Medulla oblongata (tissue), 1 donor: Measurements from ENCODE around the gene FCGR1A.
"Not testable (repeated sequence)": the region's sequence is repeated elsewhere in the genome, so short reads cannot be mapped to it uniquely, and the experiment has no call there.

ENCODE experiments used
- DNase-seq: peaks from one replicate; pipeline ENCODE4 v3.0.0-alpha.2; 2015; ENCODE audit errors: extremely low spot score

FCGR1A gene

GRCh38 chr1:149782600-149782999 lies at the start of gene FCGR1A:
TSS of gene FCGR1A (plus strand) at chr1:149782694. CDS start at chr1:149782744, 50 bp downstream.
- not testable (repeated sequence) for DNase-seq

- DNase-seq = not testable (repeated sequence)
Observed at GRCh38 chr1:149732781-149733180, 49.7 kb upstream of the FCGR1A start.

- not testable (repeated sequence) for DNase-seq
Observed at GRCh38 chr1:149734692-149735091, 47.8 kb upstream of the FCGR1A start.

- peak; percentile 23 for DNase-seq
Observed at GRCh38 chr1:149740148-149740581, 42.3 kb upstream of the FCGR1A start.

GRCh38 chr1:149740590-149741230 lies 41.8 kb upstream of the FCGR1A start:
- not testable (repeated sequence) for DNase-seq

GRCh38 chr1:149741914-149742313 lies 40.6 kb upstream of the FCGR1A start:
- DNase-seq = not testable (repeated sequence)

- peak; percentile 2 for DNase-seq
Observed at GRCh38 chr1:149746463-149747356, 35.8 kb upstream of the FCGR1A start.

- DNase-seq = not testable (repeated sequence)
Observed at GRCh38 chr1:149747359-149748143, 34.9 kb upstream of the FCGR1A start.

GRCh38 chr1:149748144-149748500 lies 34.4 kb upstream of the FCGR1A start:
- DNase-seq = peak; percentile 18

GRCh38 chr1:149750562-149750961 lies 31.9 kb upstream of the FCGR1A start:
- DNase-seq = not testable (repeated sequence)

GRCh38 chr1:149752186-149752585 lies 30.3 kb upstream of the FCGR1A start:
- not testable (repeated sequence) for DNase-seq

GRCh38 chr1:149753466-149753865 lies 29.0 kb upstream of the FCGR1A start:
- not testable (repeated sequence) for DNase-seq

GRCh38 chr1:149755294-149755693 lies 27.2 kb upstream of the FCGR1A start:
- DNase-seq = not testable (repeated sequence)

- DNase-seq = not testable (repeated sequence)
Observed at GRCh38 chr1:149762294-149762693, 20.2 kb upstream of the FCGR1A start.

- DNase-seq = not testable (repeated sequence)
Observed at GRCh38 chr1:149764087-149764800, 18.2 kb upstream of the FCGR1A start.

GRCh38 chr1:149766241-149766640 lies 16.3 kb upstream of the FCGR1A start:
- DNase-seq = not testable (repeated sequence)

GRCh38 chr1:149769216-149769615 lies 13.3 kb upstream of the FCGR1A start:
- DNase-seq = not testable (repeated sequence)

GRCh38 chr1:149770661-149771060 lies 11.8 kb upstream of the FCGR1A start:
- DNase-seq = not testable (repeated sequence)

- not testable (repeated sequence) for DNase-seq
Observed at GRCh38 chr1:149771653-149772425, 10.7 kb upstream of the FCGR1A start.

GRCh38 chr1:149775510-149776147 lies 6.9 kb upstream of the FCGR1A start:
- DNase-seq = not testable (repeated sequence)
